HUDEP-2 (cell line): ENCODE results near the gene SCG2.
"Not testable (repeated sequence)": the region's sequence is repeated elsewhere in the genome, so short reads cannot be mapped to it uniquely, and the experiment has no call there.

Source experiments
- DNase-seq, 76 experiments: peaks; one replicate each; lab custom pipeline; 2025; ENCODE audit not compliant: unreplicated experiment in 76 of 76; lab: John Stamatoyannopoulos, UW

Gene SCG2

GRCh38 chr2:223613017-223613950 is 11.1 kb upstream of the SCG2 start:
- no peak for DNase-seq

DNA sequence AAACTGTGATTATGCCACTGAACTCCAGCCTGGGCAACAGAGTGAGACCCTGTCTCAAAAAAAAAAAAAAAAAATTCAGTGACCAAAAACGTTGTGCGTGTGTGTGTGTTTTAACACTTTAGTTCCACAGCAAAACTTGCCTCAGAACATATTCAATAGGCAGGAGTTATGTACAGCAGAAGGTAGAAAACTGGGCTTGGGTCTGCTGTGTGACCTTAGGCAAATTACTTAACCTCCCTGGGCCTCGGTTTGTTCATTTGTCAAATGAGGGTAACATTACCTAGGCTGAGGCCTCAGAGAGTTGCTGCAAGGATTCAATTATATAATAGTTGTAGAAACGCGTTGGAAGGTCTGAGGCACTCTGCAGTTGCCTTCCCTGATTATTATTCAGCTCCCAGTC is 10.3 kb upstream of the SCG2 start:
- no peak for DNase-seq

- no peak for DNase-seq
Measured at GRCh38 chr2:223611061-223611460, 8.9 kb upstream of the SCG2 start.

DNA sequence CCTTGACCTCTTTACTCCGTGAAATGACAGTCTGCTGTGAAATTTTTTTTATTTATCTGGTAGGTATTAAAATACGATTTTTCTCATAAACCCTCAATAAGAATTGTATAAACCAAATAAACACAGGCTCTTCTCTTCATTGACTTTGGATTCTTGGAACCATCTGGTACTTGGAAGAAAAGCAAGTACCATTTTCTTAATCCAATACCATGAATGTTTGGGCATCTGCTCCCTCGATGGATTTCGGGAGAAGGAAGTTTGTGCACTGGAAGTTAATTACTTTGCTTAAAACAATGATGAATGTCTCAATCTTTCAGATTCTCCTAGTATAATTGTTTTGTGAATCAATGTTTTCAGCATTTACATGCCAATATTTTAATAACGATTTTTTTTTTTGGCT is 5.3 kb upstream of the SCG2 start:
- DNase-seq = no peak

DNA sequence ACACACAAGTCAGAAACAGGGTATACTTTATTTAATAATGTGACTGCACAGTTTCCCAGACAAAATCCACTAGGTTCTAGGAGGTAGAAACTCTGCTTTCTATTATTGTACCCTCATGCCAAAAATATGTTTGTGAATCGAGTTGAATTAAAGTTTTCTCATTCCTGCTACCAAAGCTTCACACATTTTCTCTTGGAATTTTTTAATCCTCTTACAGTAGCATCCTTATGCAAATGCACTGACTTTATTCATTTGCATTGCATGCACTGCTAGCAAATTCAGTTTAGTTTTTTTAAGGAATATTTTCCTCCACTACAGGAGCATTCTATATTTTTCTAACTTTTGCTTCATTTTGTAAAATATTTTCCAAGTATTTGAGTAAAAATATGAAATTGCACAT is 4.8 kb upstream of the SCG2 start:
- no peak for DNase-seq

DNA sequence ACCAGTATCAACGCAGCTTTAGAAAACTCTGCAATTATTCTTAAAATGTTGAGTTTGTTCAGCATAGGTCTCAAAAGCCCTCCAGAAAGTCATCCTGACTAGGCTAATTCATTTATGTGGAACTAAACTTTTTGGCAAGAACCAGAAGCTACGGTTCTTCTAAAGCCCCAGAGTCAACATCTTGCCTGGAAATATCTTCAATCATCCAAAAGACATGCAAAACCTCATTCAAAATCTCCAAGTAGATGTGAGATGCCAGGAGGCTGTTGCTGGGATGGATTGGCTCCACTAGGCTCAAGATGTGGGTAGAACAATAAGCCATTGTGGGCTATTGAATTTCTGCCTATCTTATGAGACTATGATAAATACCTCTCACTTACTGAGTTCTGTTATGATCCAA is 2.1 kb upstream of the SCG2 start:
- no peak for DNase-seq

GRCh38 chr2:223602972-223603371 is 811 bp upstream of the SCG2 start:
- no peak for DNase-seq

GRCh38 chr2:223601018-223601417 is 1.1 kb downstream of the SCG2 start:
- DNase-seq = no peak

DNA sequence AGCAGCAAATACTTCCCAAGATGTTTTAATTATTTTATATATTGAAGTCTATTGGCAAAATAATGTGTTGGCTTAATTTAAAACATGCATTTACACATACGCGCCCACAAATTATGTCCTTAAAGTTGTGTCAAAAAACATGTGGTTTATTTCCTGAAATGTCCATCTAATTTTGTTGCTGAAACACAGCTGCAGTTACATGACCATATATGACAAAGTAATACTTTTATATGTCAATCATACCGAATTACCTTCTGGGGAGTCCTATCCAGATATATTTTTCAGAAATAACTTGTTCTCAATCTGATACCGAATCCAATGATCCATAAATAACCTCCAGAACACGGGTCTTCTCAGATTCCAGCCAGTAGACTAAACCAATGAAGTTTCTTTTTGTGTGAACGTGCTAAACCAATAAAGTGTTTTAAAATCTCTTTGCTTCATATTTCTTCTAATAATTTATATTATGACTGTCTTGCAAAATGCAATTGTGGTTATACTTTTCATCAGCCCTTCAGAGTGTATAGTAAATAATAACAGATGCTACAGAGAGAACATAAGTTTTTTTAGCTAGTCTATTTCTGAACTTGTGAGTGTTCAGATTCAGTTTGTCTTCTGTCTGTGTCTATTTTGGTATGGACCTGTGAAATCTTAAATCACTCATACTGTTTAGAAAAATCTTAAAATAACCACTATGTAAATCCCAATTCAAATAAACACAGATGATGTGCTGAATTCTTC is 2.4 kb downstream of the SCG2 start:
- DNase-seq = no peak

DNA sequence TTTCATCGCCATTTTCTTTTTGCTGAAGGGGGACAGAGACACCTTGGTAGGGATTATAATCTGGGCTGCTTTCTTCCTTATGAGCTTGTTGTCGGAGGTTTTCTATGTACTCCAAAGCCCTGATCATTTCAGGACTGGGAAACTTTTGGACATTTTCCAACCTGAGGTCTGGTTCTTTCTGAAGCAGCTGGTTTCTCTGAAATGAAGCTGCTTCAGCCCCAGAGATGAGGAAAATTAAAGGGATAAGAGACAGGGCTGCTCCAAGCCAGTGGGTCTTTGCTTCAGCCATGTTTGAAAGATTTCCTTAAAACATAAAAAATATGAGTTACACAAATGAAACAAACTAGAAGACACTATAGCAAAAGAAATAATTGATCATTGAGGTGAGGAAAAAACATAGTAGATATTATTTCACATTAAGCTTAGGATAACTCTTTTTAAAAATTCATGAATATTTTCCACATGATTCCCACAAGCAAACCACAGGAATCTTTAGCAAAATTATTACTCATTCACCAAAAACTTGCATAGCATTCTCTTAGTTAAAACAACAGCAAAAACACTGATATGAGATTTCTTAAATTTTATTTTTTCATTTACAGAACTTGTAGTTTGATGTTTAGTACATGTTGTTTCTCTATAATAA is 3.0 kb downstream of the SCG2 start:
- DNase-seq = no peak

- no peak for DNase-seq
Measured at GRCh38 chr2:223597076-223597475, 5.1 kb downstream of the SCG2 start.

DNA sequence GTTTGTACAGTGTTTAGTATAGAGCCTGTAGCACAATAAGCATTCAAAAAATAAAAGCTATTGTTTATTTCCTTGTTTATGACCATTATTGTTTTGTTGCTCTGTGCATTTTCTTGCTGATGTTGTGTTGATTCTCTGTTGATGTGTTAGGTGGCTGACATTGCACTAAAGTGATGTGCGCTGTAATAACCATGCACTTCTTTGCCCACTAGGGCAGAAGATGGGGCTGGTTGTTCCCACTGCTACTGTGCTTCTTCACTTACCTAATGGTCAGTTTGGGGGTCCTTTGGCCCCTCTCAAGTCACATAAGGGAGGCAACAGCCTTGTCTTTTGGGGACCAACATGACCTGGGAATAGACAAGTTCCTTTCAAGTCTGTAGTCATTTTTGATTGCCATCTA is 6.0 kb downstream of the SCG2 start:
- DNase-seq = no peak

DNA sequence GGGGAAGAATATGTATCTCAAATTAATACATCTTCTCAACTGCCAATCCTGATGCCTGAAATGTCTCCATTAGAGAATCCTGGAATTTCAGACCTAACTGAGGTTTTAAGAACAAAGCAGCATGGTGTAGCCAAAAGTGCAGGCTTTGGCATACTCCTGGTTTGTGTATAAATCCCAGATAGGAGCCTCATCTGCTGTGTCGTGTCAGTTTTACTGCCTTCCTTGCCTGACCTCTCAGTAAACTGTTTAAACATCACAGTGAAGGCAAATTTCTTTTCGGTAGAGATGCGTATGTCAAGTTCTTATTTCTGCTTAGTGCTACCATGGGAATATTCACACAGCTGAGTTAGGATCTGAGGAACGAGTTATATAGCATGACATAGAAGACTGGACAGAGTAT is 7.3 kb downstream of the SCG2 start:
- DNase-seq = no peak

DNA sequence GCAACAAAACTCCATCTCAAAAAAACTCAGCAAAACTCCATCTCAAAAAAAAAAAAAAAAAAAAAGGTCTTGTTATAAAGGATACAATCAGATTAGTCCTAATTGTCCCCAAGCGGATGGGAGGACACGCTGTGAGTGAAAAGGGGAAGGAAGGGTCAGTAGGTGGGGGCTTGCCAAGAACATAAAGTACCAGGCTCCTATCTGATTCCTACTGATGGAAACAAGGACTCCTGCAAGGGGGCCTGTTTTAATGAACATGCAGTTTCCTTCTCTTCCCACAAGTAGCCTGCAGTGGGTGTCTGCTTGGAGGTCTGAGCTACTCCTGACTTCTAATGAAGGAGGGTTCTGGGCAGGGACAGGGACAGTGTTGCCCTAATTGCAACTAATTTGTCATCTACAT is 7.9 kb downstream of the SCG2 start:
- no peak for DNase-seq

GRCh38 chr2:223592689-223593088 is 9.5 kb downstream of the SCG2 start:
- not testable (repeated sequence) for DNase-seq

DNA sequence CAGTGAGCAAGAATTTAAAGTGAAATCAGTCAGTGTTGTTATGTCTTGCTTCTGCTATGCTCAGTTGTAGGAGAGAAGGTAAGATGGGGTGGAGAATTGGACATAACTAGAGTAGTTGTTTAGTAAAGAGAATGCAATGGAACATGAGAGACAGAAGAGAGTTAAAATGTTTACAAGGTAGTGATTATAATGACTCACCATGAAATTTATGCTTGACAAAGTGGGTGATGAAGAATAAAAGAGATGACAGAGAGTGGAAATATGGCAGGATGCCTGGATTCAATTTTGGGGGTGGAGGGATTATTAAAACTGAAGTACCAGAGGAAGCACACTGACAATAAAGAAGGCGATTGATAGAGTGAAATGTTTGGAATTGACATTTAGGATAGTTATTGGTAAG is 10.6 kb downstream of the SCG2 start:
- no peak for DNase-seq

- no peak for DNase-seq
Measured at GRCh38 chr2:223590964-223591363, 11.2 kb downstream of the SCG2 start.

GRCh38 chr2:223589901-223590300 is 12.3 kb downstream of the SCG2 start:
- no peak for DNase-seq

DNA sequence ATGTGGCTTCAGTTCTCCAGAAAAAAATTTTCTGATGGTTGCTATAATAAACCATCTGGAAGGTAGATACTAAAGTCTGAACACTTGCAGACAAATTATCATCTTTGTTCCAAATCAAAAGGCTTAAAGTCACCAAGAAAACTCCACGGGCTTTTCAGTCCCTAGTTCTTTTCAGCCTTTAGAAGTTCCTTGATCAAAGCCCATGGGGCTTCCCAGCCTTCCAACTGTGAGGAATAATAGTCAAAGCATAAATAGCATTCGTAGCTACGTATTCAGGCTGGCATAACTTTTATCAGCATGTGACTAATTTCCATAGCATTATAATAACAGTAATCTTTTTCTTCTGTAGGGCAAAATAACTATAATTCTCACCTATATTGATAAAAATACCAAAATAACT is 13.9 kb downstream of the SCG2 start:
- no peak for DNase-seq

- no peak for DNase-seq
Measured at GRCh38 chr2:223587301-223587700, 14.9 kb downstream of the SCG2 start.

DNA sequence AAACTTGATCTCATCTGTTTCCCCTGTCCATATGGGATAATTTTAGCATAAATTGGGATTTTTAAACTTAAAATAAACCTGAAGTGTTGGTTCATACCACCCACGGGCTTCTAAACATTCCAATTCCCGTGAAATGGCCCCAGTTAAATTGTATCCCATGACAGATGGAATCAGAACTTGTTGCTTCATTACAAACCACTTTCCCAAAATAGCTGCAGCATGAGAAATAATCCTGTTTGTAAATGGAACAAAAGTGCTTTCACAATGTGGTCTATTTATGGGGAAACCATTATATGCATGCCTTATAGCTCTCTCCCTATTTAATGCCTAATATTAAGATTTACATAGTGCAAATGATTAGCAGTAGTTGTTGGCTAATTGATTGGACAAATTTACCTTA is 15.9 kb downstream of the SCG2 start:
- DNase-seq = no peak

GRCh38 chr2:223585666-223586065 is 16.5 kb downstream of the SCG2 start:
- no peak for DNase-seq
